T-helper 22 cell (primary cell): ENCODE data around the gene HDAC9.

Experiments
- DNase-seq: peaks from one replicate; pipeline ENCODE4 v3.0.0-alpha.2; 2020; ENCODE audit warnings: low read depth

Gene HDAC9

DNA sequence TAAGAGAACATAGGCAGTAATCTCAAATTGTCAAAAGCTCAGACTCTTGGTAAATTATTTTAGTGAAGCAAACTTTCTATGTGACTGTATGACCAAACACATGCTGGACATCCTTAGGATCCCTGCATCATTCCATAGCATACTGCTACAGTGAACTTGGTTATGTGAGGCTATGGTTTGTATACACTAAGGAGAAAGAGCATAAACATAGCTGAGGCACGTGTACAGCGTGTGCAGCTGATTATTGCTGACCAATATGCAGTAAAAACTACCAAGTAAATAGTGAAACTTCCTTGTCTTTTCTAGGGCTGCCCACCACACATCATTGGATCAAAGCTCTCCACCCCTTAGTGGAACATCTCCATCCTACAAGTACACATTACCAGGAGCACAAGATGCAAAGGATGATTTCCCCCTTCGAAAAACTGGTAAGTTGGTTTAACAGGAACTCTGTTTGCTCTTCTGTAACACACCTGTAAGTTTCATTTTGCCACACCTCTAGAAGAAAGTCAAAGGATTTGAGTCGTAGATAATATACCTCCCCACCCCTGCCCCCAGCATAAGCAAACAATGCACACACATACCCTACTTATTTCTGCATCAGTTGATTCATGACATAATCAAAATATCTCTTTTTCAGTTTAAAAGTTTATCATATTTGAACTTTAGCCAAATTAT, 98.2 kb downstream of the HDAC9 start:
- DNase-seq, result no peak

DNA sequence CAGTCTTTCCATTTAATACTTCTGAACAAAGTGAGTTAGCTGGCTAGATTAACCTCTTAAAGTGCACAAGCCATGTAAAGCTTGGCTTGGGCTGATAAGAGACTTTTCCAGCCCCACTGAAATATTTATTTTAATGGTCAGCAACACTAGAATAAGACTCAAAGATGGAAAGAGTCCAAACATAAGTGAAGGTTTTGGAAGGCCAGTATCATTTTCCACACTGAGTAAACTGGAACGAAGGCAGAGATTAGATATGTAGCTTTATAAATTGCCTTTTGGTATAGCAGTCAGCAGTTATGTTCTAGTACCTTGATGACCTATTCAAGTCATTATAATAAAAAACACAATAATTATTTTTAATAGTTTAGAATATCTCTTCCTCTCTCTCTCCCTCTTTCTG, 102.2 kb downstream of the HDAC9 start:
- DNase-seq, result no peak

DNA sequence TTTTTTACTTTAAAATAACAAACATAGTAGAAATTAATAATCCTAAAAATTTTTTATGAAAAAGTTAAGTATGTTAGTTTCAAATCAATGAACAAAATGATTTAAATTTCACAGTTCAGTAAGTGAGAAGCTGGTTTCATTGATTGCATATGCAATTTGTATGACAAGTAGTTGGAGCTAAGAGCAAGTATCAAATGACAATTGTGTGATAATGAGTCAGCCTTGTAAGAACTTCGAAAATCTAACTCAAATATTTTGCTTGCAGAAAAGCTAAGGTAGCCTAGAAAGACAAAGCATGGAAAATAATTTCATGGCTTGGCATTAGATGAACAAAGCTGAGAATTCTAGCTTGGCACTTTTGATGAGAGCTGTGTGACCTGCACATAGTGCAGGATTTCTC, 111.5 kb downstream of the HDAC9 start:
- DNase-seq, result no peak

DNA sequence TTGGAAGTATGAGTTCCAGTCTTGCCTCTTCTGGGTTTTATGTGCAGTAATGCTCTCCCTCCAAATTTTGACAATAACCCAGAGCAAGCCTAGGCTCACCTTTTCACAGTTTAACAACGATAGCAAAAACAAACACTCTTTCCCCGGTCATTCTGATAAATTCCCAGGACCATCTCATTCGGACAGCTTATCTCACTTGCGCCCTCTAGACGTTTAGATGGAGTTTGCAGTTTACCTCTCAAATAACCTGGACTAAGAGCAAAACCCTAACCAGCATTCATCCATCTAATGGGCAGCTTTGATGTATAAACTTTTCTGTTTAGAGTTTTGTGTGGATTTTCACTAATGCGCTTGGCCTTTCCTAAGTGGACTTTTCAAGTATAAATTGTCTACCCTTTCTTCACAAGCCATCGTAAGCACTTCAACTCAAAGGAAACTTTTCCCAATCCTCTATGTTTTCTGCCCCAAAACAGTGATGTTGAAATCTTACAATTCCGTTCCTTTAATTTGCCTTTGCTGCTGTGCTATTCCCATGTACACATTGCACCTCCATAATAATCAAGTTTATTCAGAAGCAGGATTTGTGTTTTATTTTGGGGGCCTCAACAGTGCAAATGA, 114.9 kb downstream of the HDAC9 start:
- DNase-seq, result no peak

DNA sequence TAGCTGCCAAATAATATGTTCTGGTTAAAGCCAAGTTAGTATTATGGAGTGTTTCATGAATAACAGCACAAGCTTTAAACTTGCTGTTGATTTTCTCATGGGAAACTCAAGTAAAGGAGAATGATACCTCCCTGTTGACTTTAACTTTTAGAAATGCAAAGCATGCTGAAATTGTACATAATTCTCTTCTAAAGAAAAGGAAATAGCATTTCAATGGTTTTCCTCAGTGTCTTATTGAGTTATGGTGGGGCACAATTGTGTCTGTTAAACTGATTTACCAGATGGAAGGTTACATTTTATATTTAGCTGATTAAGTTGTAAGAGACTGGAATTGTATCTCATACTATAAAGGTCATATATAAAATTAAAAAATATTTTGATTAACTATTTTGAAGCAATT, 119.3 kb downstream of the HDAC9 start:
- no peak for DNase-seq

DNA sequence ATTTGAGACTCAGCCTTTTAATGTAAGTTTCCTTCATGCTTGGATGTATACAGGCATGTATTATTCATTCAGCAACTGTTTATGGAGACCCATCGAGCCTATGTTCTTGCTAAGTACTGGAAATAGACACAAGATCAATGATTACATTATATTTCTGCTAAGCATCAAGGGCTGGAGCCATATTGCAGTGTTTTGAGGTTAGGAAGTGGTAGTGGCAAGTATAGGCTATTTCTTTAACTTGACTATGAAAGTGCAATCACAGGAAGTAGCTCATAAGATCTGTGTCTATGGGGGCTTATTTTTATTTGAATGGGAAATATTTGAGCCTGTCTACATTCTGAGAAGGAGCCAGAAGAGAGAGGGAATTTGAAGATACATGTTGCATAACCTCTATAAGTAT, 123.8 kb downstream of the HDAC9 start:
- DNase-seq, result no peak

DNA sequence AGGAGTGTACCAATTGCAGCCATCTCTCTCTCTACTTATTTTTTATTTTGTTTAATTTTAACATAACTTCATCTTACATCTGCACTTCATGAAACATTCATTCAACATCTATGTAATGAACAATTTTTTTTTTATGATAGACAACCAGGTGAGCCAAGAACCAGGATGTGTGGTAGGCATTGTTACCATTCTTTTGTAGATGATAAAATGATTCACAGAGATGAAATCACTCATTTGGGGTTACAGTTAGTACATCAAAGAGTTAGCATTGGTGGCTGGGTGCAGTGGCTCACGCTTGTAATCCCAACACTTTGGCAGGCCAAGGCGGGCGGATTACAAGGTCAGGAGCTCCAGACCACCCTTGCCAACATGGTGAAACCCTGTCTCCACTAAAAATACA, 127.8 kb downstream of the HDAC9 start:
- DNase-seq, result no peak

DNA sequence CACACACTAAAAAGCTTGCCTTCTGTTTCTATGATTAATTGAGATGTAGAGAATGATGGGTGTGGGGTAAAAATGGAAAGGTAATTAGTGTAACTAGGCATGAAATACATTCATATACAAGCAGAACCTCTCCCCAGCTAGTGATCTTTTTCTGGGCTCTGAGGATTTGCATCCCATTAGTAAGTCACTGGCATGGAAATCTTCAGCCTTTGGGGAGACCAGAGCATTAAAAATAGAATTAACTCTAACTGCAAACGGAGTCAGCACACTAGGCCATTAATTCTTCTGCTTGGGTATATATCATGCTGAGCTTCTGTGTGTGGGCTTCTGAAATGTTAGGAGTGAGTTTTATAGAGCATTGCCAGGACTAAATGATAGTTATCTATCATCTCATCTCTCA, 128.9 kb downstream of the HDAC9 start:
- DNase-seq, result no peak

DNA sequence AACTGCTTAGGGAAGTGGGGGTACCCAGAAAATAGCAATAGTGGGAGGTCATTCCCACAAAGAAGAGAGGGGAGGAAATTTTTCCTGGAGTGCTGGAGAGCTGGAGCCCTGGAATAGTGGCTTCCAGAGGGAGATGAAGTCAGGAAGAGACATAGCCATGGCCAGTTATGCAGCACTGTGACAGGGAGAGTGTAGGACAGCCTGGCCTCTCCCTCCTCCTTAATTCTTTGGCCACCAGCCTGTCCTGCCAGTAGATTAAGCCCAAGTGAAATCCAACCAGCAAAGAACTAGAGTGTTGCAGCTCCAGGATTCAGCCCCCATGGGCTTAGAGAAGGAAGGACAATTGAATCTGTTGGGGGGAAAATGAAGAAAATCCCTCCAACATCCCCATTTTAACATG, 130.5 kb downstream of the HDAC9 start:
- DNase-seq, result no peak

DNA sequence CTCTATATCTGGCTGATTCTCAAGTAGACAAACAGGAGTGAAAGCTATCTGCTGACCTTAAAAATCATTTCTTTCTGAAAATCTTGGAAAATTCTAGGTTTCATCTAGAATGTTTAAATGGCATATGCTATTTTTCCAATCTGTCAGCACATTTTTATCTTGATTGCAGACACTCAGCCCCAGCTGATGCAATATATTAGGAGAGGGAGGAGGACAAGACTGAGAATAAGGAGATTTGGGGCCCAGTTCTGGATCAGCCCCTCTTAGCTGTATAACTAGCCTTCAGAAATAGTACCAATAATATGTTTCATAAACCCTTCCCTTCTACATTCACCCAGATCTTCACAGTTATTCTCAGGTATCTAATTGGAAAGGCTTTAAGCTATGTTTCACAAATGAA, 131.2 kb downstream of the HDAC9 start:
- no peak for DNase-seq

DNA sequence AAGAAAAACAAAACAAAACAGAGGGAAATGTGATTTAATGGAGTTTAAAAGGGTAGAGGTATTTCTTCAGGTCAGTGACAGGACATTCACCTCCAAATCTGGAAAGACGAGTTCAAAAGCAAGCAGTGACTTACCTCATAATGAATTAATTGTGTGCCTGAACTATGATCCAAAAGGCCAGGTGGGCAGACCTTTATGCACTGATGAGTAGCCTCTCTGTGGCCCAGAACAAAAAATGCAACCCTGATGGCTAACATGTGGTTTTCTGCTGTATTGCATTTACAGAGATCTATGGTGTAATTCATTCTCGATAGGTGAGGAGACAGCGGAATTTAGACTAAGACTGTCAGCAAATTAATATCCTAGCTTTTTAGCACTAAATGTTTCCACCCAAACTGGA, 142.0 kb downstream of the HDAC9 start:
- DNase-seq, result no peak

DNA sequence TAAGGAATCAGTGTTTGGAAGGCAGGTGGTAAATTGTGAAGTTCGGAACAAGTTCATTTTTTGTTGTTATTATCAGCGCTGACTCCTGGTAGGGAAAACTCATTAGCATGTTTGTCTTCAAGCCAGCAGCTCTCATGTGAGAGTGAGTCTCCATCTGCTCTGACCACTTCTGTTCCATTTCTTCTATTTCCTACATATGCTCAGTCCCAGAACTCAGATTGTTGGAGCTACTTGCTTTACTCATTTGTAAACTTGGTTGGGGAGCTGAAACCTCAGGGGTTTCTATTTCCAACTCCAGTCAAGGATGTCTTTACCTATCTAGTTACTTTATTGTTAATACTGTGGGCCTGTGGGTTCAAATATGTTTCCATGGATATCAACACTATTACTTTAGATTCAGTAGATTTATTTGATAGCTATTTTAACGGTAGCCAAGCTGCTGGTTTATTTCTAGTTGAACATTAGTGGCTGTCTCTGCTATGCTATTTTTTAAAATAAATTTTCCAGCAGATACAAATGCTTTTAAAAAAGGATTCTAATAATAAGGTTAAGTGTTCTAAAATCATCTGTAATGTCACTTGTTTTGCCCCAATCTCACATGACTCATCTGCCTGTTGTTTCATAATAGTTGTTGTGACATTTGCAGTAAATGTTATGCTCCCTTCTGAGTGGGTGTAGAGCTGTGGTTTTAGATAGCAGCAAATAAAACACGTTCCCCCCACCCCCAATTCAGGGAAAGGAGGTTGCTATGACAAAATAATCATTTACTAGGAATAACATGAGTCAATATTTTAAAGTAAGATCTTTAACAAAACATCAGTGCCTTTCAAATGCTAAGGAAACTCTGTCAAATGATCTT, 143.3 kb downstream of the HDAC9 start:
- no peak for DNase-seq

DNA sequence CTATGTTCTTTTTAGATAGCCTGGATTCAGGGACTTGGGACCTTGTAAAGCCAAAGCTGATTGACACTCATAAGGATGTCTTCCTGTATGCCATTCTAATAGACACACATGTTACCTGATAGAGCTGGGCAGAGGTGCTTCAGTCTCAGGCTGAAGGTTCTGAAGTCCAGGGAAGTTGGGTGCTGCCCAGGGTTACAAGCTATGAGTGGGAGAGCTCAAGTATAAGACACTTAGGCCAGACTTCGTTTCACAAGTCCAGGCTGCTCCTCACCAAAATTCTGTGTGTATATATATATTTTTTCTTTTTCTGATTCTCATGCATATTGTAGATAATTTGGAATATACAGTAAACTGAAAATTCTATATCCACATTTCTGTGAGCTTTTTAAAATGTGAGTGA, 144.2 kb downstream of the HDAC9 start:
- no peak for DNase-seq

DNA sequence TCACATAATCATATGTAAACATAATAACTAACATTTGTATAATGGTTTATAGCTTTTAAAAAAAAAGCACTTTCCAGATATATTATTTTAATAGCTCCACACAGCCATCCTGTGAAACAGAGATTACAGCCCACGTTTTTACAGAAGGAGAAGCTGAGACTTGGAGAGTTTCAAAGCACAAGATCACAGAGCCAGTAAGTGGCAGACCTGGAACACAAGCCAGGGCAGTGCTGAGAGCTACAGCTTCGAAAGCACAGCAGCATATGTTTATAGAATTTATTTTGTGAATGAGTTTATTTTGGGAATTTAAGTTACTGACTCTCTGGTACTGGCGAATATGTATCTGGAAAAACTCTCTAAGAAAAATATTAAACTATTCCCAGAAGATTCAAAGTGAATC, 149.4 kb downstream of the HDAC9 start:
- DNase-seq, result no peak

DNA sequence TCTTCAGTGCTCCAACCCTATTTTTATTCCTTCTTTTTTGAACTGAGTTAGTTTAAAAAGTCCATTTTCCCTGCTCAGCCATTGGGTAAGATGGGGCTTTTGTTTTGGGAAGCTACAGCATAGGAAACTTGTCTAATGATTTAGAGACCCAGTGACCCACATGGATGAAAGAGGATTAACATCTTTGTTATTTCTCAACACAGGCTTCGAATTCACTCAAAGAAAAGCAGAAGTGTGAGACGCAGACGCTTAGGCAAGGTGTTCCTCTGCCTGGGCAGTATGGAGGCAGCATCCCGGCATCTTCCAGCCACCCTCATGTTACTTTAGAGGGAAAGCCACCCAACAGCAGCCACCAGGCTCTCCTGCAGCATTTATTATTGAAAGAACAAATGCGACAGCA, 152.0 kb downstream of the HDAC9 start:
- no peak for DNase-seq

DNA sequence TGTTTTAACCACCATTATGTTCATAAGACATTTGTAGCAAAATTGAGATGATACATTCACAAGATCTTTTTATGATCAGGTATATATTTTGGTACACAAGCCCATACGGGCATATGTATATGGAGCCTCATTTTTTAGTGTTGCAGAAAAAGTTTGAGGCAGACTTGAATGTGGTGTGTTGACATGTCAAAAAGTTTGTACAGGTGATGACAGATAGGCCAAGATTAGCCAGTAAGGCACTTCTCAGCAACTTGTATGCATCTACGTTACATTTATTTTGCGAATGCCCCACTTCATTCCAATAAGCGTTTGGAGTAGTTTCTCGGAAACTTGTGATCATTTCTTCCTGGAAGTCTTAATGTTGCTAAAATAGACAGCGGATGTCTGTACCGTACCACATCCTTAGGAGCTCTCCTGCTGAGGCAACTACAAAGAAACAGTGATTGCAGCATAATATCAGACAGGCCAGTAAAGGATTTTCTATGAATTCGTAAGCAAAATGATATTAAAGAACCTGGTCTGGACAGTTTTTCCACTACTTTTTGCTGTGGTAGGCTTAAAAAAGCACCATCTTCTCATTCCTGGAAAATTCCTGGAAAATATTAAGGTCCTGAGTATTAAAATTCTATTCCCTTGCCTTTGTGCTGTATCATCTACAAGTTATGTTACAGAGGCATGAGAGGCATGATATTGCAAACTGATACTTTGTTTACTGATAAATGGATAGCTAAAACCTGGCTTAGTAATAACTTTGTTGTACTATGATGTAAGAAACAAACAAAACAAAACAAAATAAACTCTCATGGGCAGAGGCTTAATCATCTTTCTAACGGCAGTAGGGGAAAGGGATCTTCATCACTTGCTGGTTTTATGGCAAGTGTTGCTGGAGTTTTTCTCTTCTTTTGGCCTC, 153.6 kb downstream of the HDAC9 start:
- no peak for DNase-seq

DNA sequence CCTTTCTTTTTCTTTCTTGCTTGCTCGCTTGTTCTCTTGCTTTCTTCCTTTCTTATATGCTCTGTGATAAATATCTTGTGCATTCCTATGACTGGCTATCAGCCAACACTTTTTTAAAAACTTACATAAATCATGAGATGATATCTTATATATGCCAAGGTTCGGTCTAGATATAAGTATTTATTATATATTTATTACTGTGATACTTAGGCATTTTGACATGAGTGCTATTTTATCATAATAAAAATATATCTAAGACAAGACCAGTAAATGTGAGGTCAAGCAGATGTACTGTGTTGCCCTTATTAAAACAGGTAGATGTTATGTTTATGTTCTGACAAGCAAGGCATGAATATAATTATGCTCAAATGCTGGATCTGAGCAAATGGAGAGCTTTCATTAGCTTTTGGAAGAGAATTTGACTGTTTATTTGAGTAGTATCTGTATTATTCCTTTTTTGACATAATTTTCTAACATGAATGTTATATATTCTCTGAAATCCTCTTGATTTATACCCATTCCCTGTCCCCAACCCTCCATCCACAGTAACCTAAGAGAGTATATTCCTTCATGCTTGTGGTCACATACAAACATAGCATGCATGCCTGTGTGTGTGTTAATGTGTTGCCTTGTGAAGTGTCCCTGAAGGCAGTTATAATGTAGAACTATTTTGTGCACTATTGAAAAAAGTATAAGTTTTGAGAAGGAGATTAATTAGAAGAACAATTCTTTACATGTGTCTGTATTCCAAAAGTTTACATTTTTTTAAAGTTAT, 158.0 kb downstream of the HDAC9 start:
- DNase-seq, result no peak

DNA sequence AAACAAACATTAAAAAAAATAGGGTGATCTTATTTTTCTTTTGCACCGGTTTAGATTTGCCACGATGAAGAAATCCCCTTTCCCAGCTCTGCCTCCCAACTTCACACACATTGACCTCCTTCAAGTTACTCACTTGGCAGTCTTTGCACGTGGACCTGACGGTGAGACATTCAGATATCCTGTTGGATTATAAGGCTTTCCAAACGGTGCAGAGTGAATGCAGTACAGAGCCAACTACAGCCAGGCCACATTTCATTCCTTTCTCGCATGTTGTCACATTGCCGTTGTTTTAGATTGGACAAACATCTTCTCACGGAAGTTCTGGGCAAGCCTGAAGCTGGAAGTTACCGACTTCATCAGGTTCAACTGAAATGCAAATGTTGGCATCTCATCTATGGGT, 159.2 kb downstream of the HDAC9 start:
- no peak for DNase-seq

DNA sequence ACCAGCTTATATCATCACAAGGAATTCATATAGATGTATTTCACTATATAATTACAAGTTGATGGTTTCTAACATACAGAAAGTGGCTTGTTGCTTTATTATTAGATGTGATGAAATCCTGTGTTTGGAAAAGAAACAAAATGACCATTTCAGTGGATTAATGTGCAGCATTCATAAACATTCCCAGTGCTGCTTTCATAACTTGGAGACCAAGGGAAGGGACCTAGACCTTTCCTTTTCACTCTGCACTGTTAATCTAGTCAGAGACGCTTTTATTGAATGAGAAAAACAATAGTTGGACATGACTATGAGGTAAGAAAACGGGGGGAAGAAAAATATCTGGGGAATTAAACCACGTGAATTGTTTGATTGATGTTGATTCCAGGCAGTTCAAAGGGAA, 160.0 kb downstream of the HDAC9 start:
- DNase-seq, result no peak

DNA sequence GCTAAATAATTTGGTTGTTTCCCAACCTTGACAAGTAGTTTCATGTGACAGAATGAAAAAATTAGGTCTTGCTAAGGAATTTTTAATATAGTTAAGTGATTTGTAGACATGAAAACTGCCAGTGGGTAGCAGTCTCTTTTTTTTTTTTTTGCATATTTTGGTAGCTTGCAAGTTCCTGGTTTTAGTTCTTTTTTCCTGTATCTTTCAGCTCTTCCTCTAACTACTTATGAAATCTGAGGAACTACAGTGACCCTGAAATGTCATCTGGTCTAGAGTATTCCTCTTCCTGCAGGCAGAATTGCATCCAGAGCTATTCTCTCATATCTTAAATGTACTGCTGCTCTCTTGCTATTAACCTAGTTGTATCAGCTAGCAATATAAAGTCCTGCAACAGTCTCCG, 160.4 kb downstream of the HDAC9 start:
- DNase-seq, result no peak

DNA sequence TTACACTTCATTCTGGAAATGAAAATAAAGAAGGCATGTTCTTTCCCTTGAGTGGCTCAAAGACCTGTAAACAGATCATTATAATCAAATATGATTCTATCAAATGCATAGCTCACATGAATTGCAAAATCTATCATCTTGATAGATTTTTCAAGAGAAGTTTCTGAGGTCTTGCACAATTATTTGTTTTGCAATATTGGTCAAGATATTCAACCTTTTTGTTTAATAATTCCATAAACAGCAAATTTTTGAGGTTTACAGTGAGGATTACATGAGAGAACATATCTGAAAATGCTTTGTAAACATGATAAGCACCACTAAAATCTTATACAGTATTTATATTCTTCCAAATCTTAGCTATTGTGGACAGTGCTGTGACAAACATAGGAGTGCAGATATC, 160.8 kb downstream of the HDAC9 start:
- no peak for DNase-seq

DNA sequence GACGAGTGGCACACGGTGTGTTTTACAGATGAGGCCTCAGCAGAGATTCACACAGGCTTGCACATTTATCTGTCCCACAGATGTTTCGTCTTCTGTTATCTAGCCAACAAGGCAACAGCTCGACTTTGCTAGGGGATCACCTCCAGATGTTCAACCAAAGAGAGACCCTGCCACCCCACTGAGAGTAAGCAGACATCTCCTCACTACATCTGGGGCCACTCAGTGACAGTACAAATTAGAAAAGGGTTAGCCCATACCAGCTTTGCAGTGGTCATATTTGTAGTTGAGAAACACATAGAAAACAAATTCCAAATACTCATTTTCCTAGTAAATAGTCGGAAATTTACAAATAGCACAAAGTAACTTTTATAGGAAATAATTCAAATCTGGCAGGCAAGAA, 164.2 kb downstream of the HDAC9 start:
- no peak for DNase-seq
